ENCODE data around the gene KCNJ16.
"Not testable (repeated sequence)": the region's sequence is repeated elsewhere in the genome, so short reads cannot be mapped to it uniquely, and the experiment has no call there.

Gene KCNJ16

DNA sequence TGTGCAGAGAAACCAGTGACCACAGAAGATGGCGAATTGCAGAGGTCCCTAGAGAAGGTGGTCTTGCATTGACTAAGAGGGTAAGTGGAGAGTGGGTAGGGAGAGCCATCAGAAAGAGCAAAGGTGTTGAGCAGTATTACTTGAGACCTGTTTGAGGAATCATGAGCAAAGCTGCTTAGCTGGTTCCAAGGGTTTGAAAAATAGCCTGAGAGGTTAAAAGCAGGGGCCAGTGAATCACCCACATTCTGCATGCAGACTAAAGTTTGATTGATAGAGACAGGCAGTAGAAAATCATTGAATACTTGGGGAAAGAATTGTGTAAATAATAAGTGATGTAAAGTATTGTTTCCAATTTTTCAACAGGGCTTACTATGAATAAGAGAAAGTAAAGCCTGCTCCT lies 34.0 kb upstream of the KCNJ16 start:
- Histone ChIP-seq H3K4me3 (no peak overlapping the region), H4K20me1 (no peaks in the 10 kb centered on the region), H3K27me3 (no peaks in the 10 kb centered on the region), H3K36me3 (no peaks in the 10 kb centered on the region), H3K4me2 (peak overlapping the region in 2 of 11 experiments; percentile 12 to 49; a peak in 1 of 22 replicates), H3K4me1 (peaks cover 0 to 15% (median 0%) of the 10 kb centered on the region in 10 experiments; a peak in 7 of 20 replicates), H3K9me3 (replicated peaks in 1 of 11) (no peaks in the 10 kb centered on the region), H3K27ac (no peak overlapping the region), H3K9ac (no peak overlapping the region)
- TF ChIP-seq Cebpa-rat (IDR thresholded peaks at IDR 0.05) = no peak

- no peaks in the 10 kb centered on the region for H3K36me3 ChIP-seq
- H3K9ac ChIP-seq = no peak overlapping the region
- no peak overlapping the region for H3K4me2 ChIP-seq
- no peak overlapping the region for H3K4me3 ChIP-seq
- no peaks in the 10 kb centered on the region for H3K27me3 ChIP-seq
- no peak overlapping the region for H3K27ac ChIP-seq
- peaks cover 0 to 15% (median 0%) of the 10 kb centered on the region in 10 experiments; a peak in 7 of 20 replicates for H3K4me1 ChIP-seq
- no peaks in the 10 kb centered on the region for H4K20me1 ChIP-seq
- no peak for TF ChIP-seq Cebpa-rat (IDR thresholded peaks at IDR 0.05)
- H3K9me3 ChIP-seq (replicated peaks in 1 of 11) = no peaks in the 10 kb centered on the region
These were observed 33.5 kb upstream of the KCNJ16 start for GRCh38 chr17:70041540-70041939.

DNA sequence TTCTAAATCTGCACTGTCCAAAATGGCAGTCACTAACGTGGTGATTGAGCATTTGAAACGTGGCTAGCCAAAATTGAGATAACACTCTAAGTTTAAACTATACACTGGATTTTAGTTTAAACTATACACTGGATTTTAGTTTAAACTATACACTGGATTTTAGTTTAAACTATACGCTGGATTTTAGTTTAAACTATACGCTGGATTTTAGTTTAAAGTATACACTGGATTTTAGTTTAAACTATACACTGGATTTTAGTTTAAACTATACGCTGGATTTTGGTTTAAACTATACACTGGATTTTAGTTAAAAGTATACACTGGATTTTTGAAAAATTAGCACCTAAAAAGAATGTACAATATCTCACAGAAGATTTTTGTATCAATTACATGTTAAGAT lies 29.2 kb upstream of the KCNJ16 start:
- H3K4me2 ChIP-seq; H3K27me3 ChIP-seq; H3K4me3 ChIP-seq; H3K9me3 ChIP-seq (replicated peaks in 1 of 11); H3K9ac ChIP-seq; H3K4me1 ChIP-seq; H4K20me1 ChIP-seq; H3K27ac ChIP-seq; H3K36me3 ChIP-seq: not testable (repeated sequence)

DNA sequence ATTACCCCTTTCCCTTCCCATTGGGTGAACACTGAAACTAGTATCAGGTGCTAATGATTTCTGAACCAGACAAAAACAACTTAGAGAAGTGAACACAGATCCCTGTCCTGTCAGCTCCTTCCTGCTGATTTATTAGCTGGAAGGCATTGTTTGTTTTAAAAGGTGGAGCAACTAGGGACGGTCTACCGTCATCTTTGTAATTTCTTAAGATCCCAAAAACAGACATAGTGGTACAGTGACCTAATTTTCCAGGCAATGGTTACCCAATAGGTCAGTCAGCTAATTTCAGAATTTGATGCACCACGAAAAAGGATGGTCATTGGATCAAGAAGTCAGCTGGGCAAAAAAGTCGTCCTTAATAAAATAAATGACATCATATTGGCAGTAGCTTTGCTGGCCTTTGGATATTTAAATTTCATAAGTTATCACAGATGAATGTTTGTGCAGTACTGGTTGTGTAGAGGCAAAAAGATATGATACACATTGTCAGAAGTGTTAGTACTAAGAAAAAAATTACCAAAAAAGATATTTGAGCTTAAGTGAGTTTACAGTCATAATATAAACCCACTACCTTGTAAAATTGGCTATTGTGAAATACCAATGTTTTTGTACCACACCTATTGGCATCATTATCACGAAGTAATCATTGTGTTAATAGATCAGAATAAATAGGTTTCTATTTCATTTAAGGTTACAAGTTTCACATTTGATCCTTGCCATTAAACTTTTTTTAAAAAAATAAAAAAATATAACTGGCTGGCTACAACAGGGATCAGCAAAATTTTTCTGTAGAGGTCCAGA lies 27.2 kb upstream of the KCNJ16 start:
- H3K27me3 ChIP-seq = no peaks in the 10 kb centered on the region
- H3K9ac ChIP-seq = no peak overlapping the region
- no peaks in the 10 kb centered on the region for H4K20me1 ChIP-seq
- no peak overlapping the region for H3K4me3 ChIP-seq
- H3K9me3 ChIP-seq (replicated peaks in 1 of 11) = no peaks in the 10 kb centered on the region
- no peak for TF ChIP-seq Cebpa-rat (IDR thresholded peaks at IDR 0.05)
- H3K4me2 ChIP-seq = no peak overlapping the region
- H3K27ac ChIP-seq = no peak overlapping the region
- H3K36me3 ChIP-seq = no peaks in the 10 kb centered on the region
- no peaks in the 10 kb centered on the region for H3K4me1 ChIP-seq

GRCh38 chr17:70049801-70050591 lies 25.0 kb upstream of the KCNJ16 start:
- Histone ChIP-seq H3K9me3 (replicated peaks in 1 of 11) (no peaks in the 10 kb centered on the region), H3K4me1 (no peaks in the 10 kb centered on the region), H3K9ac (no peak overlapping the region), H3K4me3 (no peak overlapping the region), H3K36me3 (no peaks in the 10 kb centered on the region), H3K27me3 (no peaks in the 10 kb centered on the region), H4K20me1 (no peaks in the 10 kb centered on the region), H3K27ac (no peak overlapping the region), H3K4me2 (no peak overlapping the region)
- TF ChIP-seq Cebpa-rat (IDR thresholded peaks at IDR 0.05) = no peak

DNA sequence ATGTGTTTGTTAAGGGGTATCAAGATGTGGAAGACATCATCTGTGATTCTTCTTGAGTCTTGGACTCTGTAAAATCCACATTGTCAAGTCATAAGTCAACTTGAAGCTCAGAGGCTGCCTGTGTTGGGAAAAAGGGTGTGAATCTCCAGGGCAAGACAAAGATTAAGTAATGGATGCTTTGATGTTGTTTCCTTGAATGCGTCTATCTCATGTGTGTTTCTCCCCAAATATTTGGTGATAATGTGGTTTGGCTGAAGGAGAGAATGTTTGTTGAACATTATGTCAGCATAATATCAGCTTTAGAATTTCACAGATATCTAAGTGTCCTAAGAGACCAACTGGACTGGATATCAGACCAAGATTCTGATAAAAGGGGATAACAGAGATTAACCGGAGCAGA lies 24.1 kb upstream of the KCNJ16 start:
- no peaks in the 10 kb centered on the region for H4K20me1 ChIP-seq
- no peak overlapping the region for H3K4me2 ChIP-seq
- no peak for TF ChIP-seq Cebpa-rat (IDR thresholded peaks at IDR 0.05)
- no peaks in the 10 kb centered on the region for H3K27me3 ChIP-seq
- H3K27ac ChIP-seq = no peak overlapping the region
- H3K4me1 ChIP-seq = no peaks in the 10 kb centered on the region
- no peak overlapping the region for H3K4me3 ChIP-seq
- H3K36me3 ChIP-seq = no peaks in the 10 kb centered on the region
- no peak overlapping the region for H3K9ac ChIP-seq
- no peaks in the 10 kb centered on the region for H3K9me3 ChIP-seq (replicated peaks in 1 of 11)

DNA sequence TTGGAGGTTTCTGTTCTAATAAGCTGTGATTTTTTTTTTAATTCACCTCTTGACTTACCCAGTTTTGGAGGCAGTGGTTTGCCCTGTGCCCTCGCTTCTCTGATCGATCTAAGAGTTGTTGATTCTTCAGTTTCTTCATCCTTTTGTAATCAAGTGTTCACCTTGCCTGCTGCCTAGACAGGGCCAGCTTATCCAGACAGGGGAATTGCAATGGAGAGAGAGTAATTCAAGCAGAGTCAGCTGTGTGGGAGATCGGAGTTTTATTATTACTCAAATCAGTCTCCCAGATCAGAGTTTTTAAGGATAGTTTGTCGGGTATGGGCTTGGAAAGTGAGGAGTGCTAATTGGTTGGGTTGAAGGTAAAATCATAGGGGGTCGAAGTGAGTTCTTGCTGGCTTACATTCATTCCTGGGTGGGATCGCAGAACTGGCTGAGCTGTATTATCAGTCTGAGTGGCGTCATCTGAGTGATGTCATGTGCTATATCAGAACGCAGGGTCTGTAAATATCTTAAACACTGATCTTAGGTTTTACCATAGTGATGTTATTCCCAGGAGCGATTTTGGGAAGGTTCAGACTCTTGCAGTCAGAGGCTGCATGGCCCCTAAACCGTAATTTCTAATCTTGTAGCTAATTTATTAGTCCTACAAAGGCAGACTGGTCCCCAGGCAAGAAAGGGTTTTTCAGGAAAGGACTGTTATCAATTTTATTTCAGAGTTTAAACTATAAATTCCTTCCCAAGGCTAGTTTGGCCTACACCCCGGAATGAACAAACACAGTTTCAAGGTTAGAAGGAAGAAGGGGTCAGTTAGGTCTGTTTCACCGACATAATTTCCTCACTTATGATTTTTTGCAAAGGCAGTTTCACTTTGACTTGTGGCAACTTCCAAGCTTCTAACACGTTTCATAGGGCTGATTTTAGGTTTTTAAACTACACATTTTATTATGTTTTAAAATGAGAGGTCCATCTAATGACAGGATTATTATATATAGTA lies 21.5 kb upstream of the KCNJ16 start:
- no peak for TF ChIP-seq Cebpa-rat (IDR thresholded peaks at IDR 0.05)
- Histone ChIP-seq H3K4me1 (no peaks in the 10 kb centered on the region), H3K4me3 (no peak overlapping the region)

GRCh38 chr17:70055000-70055399 lies 20.0 kb upstream of the KCNJ16 start:
- Histone ChIP-seq H3K4me1 (no peaks in the 10 kb centered on the region), H3K27ac (no peak overlapping the region), H4K20me1 (no peaks in the 10 kb centered on the region), H3K4me2 (no peak overlapping the region), H3K9me3 (replicated peaks in 1 of 11) (0 out of 22 replicates have a peak, but pooled peaks cover 0 to 4% (median 0%) of the 10 kb centered on the region in 11 experiments), H3K36me3 (no peaks in the 10 kb centered on the region), H3K9ac (no peak overlapping the region), H3K4me3 (no peak overlapping the region), H3K27me3 (no peaks in the 10 kb centered on the region)
- TF ChIP-seq Cebpa-rat (IDR thresholded peaks at IDR 0.05) = no peak

More for the DNA sequence above, 21.5 kb upstream of the KCNJ16 start:
- H4K20me1 ChIP-seq = no peaks in the 10 kb centered on the region
- no peak overlapping the region for H3K27ac ChIP-seq
- H3K27me3 ChIP-seq = no peaks in the 10 kb centered on the region
- H3K9ac ChIP-seq = no peak overlapping the region
- H3K36me3 ChIP-seq = no peaks in the 10 kb centered on the region
- 0 out of 22 replicates have a peak, but pooled peaks cover 0 to 4% (median 0%) of the 10 kb centered on the region in 11 experiments for H3K9me3 ChIP-seq (replicated peaks in 1 of 11)
- no peak overlapping the region for H3K4me2 ChIP-seq

DNA sequence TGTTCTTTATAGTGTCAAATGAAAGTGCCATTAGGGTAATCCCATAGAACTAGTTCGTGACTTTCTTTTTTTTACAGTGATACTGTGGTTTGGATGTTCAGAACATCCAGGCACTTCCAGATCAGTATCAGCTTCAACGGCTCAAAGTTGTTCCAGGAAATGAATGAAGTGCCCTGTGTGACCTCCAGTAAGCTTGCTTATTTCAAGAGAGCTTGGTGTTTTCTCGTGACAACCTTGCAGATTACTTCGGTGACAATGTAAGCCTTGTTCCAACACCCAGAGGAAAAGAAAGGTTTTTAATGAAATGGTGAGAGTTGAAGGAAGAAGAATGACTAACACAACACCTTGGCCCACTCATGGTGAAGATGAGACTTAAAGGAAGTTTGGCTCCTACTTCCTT lies 16.0 kb upstream of the KCNJ16 start:
- H3K9me3 ChIP-seq (replicated peaks in 1 of 11) = 0 out of 22 replicates have a peak, but pooled peaks cover 0 to 4% (median 0%) of the 10 kb centered on the region in 11 experiments
- H3K36me3 ChIP-seq = no peaks in the 10 kb centered on the region
- no peaks in the 10 kb centered on the region for H3K4me1 ChIP-seq
- no peak overlapping the region for H3K4me2 ChIP-seq
- H3K4me3 ChIP-seq = no peak overlapping the region
- H3K9ac ChIP-seq = no peak overlapping the region
- H3K27me3 ChIP-seq = no peaks in the 10 kb centered on the region
- no peak for TF ChIP-seq Cebpa-rat (IDR thresholded peaks at IDR 0.05)
- H4K20me1 ChIP-seq = no peaks in the 10 kb centered on the region
- H3K27ac ChIP-seq = no peak overlapping the region

Data from BLaER1 treated with 17β-estradiol and CSF1 and Interleukin-3, amounts not matched to agents 10 nM and 100 nM (cell line).